HL-60/S4 (cell line): ENCODE measurements around the gene HINT3.
"Not testable (repeated sequence)": the region's sequence is repeated elsewhere in the genome, so short reads cannot be mapped to it uniquely, and the experiment has no call there.

Experiments
- in situ Hi-C: fragments of 300-500 bp; cut with MboI; formaldehyde crosslinking; loops from 2 replicates; pipeline ENCODE4 v1.14.3; 2022; ENCODE audit warnings: low sequenced_read_pairs

The HINT3 gene

DNA sequence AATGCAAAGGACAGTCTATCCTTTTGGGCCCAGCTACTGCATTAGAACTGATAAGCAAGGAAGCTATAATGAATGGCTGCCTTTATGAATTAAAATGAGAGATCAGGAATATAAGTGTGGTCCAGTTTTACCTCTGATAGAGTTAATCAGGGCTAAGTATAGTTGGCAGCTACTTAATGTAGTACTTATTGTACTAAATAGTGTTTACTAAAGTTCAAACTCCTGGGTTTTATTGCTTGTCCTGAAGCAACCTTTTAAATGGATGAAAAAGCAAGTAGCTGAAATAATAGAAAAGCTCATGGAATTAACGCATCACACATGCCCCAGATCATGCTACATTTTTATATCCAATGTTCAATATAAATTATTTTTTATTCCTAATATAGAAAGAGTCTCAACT lies 35.1 kb downstream of the HINT3 start:
- in situ Hi-C loops, result no loop called here

DNA sequence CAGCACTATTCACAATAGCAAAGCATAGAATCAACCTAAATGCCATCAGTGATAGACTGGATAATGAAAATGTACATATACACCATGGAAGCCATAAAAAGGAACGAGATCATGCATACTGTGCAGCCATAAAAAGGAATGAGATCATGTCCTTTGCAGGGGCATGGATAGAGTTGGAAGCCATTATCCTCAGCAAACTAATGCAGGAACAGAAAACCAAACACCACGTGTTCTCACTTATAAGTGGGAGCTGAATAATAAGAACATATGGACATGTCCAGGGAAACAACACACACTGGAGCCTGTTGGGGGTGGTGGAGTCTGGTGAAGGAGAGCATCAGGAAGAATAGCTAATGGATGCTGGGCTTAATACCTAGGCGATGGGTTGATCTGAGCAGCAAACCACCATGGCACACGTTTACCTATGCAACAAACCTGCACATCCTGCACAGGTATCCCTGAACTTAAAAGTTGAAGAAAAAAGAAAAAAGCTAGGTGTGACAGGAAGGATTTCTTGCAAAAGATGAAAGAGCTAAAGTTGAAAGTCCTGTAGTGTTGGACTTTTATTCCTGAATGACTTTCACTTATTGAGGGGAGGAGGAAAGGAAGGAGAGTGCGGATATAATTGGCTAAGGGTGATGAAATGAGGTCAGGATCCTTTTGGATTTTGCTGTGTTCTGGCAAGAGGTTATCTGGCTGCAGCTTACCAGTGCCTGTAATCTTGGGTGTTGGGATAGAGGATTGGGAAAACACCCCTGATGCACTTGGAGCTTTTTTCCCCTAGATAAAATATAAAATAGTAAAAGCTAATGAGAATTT lies 38.3 kb downstream of the HINT3 start:
- in situ Hi-C loops, result no loop called here

DNA sequence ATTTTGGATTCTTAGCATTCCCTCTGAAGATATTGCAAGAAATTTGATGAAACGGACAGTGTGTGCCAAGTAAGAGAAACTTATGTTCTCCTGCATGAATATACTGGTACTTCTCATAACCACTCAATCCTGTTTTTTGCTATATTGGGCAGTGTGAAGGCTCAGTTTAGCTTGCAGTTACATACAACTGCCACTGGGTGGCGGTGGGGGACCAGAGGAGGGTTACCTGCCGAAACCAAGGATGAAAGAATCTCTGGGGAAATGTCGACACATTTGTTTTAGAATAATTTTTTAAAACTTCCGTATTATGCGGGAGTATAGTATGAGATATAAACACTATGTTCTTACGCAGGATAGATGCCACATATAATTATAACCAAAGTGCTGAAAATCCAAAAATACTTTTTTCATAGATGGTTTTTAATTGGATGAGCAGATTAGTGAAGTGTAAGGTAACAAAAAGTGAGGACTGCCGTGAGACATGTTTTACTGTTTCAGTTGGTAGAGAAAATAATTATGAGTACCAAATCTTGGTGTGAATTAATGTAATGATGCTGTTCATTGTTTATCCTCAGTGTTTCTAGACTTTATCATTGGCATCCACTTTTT lies 39.5 kb downstream of the HINT3 start:
- in situ Hi-C loops, result no loop called here

DNA sequence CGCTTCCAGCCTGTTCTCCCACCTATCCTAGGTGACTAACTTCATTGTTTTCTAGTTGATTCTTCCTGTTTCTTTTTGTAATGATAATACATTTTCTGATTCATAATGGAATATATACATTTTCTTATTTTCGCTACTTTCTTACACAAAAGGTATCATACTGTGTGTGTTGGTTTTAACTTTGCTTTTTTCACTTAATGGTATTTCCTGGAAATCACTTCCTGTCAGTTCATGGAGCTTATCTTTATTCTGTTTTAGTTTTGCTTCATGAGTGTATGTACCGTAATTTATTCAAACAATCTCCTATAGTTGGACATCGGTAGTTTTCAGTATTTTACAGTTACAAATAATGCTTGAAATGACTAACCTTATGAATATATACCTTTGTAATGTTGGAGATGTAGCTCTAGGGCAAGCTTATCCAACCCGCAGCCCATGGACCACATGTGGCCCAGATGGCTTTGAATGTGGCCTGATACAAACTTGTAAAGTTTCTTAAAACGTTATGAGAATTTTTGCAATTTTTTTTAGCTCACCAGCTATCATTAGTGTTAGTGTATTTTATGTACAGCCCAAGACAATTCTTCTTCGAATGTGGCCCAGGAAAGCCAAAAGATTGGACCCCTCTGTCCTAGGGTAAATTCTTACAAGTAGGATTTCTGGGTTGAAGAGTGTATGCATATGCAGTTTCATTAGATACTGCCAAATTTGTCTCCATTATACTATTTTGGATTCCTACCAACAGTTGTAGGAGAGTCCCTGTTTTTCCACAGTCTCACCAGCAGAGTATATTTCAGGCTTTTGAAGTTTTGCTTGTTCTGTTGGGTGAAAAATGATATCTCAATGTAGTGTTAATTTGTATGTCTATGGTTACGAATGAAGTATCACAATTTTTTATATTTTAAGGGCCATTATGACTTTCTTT lies 46.4 kb downstream of the HINT3 start:
- in situ Hi-C loops, result no loop called here

DNA sequence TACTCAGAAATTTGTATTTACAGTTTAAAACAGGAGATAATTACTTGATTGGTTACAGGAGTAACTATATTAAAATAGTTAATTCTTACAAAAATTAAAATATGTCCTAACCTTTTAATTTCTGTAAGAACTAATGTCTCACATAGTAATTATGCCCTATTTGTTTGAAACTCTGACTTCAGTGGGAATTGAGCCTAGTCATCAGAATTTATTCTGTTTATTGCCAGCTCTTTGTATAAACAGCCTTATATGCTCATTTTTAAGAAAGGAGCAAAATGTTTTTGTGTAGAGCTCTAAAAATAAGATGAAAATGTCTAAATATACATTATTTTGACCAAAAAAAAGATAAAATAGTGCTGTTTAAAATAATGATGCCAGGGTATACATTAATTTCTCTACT lies 51.2 kb downstream of the HINT3 start:
- in situ Hi-C loops, result no loop called here

DNA sequence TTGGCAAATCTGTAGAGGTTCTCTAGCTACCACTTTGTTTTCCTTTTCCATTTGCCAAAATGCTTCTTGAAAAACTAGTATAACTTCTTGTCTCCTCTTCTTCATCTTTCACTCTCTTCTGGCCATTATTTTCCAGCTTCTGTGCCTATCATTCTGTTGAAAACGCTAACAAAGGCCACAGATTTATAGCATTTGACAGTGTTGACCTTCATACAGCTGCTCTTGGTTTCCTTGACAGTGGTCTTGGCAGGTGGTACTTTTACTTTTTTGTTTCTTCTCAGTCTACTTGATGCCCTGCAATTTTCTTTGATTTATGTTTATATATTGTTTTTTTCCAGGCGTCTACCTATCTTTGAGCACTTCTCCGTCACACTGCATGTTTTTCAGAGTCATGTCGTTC lies 53.5 kb downstream of the HINT3 start:
- in situ Hi-C loops, result no loop called here

DNA sequence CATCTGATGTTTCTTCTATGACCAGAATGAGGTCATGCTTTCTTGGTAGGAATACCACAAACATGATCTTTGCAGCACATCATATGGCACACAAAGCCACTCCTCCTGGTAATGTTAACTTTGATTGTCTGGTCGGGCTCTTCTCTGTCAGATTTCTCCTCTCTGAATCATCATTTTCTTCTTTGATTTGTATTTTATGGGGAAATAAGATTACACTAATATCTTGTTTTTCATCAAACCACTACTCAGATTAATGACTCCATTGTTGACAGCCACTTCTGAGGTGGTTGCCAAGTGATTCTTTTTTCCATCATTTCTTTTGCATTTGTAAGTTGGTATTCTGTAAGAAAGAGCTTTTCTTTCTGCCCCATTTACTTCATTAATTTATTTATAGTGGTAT lies 59.3 kb downstream of the HINT3 start:
- in situ Hi-C loops, result no loop called here

DNA sequence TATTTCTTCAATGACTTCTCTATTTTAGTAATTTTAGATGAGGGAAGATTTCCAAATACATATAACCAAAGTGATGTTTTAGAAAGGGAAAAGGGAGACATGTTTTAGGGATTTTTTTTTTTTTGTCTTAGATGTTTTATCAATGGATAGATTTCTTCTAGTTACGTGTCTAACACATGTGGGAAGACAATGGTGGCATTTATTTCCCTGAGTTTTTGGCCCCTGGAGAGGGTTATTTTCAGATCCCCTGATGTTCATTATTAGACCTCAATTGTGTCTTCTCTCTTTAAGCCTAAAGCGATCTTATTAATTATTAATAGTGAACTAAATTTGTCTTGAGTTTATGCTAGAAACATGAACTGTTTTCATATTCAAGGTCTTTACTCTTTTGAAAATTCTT lies 60.0 kb downstream of the HINT3 start:
- in situ Hi-C loops, result no loop called here

DNA sequence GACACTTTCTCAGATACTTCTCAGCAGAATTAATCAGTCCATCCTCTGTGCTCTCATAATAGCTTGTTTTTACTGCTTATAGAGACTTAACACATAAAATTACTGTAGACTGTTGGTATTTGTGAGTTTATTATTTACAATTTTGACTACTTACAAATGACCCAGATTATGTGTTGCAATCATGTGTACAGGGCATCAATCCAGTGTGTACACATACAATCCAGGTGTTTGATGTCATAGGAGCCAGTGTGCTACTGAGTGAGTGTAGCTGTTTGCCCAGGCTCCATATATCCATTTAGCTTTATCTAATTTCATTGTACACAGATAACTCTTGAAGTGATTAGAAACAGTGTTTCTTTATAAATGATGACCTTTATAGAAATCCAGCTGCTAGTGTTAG lies 61.1 kb downstream of the HINT3 start:
- in situ Hi-C loops, result no loop called here

DNA sequence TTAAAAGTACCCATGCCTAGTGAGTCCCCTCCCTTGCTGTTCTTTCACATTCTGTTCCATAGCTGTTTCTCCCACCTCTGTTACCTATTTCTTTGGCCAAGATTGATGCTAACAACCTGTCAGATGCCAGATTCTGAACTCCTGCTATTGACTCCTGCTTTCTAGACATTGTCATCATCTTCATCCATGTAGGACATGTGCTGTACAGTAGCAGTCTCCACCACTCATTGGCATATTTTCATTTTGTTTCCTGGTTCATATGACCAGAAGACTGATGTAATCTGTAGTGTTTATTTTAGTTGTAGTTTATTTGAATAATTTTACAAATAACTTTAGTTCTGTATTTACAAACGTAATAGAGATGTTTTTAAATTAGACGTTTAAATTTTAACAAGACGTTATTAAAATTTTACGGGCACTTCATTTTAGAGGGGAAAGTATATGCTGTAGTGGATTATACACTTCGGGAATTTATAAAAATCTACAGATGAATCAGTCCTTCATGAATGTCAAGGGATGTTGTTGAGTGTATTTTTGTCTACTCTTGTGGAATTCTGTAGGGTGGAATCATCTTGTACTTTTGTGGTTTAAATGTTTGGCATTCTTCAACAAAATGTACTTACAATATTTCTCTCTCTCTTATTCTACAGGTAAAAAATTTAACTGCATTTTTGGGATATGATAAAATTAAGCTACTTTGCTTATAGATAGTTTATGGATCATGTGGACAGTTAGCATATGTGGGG lies 63.9 kb downstream of the HINT3 start:
- in situ Hi-C loops, result no loop called here

DNA sequence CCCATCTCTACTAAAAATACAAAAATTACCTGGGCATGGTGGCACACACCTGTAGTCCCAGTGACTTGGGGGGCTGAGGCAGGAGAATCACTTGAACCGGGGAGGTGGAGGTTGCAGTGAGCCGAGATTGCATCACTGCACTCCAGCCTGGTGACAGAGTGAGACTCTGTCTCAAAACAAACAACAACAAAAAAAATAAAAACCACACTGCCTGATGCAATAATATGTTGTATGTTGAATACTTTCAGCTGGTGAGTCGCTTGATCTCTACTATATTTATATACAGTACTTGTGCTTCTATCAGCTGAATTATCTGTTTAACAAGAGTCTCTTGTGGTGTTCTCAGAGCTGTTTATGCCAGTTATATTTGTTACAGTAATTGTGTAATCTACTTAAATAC lies 66.9 kb downstream of the HINT3 start:
- in situ Hi-C loops, result not testable (repeated sequence)

DNA sequence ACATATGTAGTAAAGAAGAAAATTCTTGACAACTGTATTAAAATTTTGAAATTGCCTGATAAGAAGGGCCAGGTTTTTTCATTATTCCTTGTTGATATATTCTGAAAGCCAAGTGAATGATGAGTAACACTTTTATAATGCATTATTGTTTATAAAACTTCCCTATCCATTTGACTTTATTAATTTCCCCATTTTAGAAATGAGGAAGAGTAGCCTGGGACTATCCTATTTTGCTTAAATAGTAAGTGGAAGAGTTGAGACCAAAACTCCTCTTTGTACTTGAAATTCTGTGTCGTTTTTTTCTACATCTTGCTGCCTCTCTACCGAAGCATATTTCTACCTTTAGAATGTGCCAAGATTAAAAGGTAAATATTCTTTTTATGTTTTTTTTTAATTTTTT lies 69.4 kb downstream of the HINT3 start:
- in situ Hi-C loops, result no loop called here

DNA sequence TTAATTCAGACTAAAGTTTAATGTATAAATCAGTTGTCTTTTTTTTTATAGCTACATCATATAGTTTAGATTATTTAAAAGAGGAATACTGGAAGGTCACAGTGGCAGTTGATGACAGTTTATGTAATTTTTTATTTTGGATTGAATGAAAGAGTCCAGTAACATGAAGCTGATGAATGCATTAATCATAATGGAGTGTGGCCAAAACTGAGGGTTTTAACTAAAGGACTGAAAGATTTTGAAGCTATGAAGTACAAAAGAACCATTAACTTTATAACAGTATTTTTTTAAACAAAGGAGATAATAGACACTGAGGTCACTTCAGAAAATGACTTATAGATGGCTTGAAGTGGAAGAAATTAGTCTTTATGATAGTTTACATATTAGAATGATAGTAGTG lies 71.0 kb downstream of the HINT3 start:
- in situ Hi-C loops, result no loop called here
